Upper lobe of left lung (tissue), 6 donors: ENCODE results near the gene ZNF638. TPM values are rescaled to one million over a fixed set of nuclear protein-coding genes. Genes with fewer than 3 reads are reported as not detected.

Source experiments
- ATAC-seq, 2 donors: fragments of 200-7000 bp; cut with Tn5 transposase; one replicate each; pipeline ENCODE4 v1.9.1; 2022; ENCODE audit warnings: mild to moderate bottlenecking in 2 of 2, moderate library complexity in 2 of 2; ENCODE audit not compliant: low FRiP score in 2 of 2
- DNase-seq, 2 donors: peaks; one replicate each; pipeline ENCODE4 v3.0.0-alpha.2; 2019 to 2020
- H3K27ac ChIP-seq, 4 donors: fragments of 200-600 bp; sonication (generic); one replicate each; pipeline ENCODE4 v1.5.1; 2016 to 2019
- H3K27me3 ChIP-seq, 4 donors: fragments of 200-600 bp; sonication (generic); one replicate each; pipeline ENCODE4 v1.5.1; 2017 to 2019
- H3K36me3 ChIP-seq, 4 donors: fragments of 200-600 bp; sonication (generic); one replicate each; pipeline ENCODE4 v1.5.1; 2016 to 2019
- H3K4me1 ChIP-seq, 4 donors: fragments of 200-600 bp; sonication (generic); one replicate each; pipeline ENCODE4 v1.5.1; 2018 to 2019
- H3K4me3 ChIP-seq, 4 donors: fragments of 200-600 bp; sonication (generic); one replicate each; pipeline ENCODE4 v1.5.1; 2017 to 2019; ENCODE audit warnings: mild to moderate bottlenecking in 2 of 4, moderate library complexity in 1 of 4
- H3K9me3 ChIP-seq, 4 donors: fragments of 200-600 bp; sonication (generic); one replicate each; pipeline ENCODE4 v1.5.1; 2018 to 2019
- CTCF ChIP-seq, 6 experiments: fragments of 450-650 bp in 4 of 6; fragments of 200-600 bp in 2 of 6; sonication (generic) in 2 of 6; IDR thresholded peaks; one replicate each; pipeline ENCODE4 v1.5.1; 2016 to 2019; ENCODE audit warnings: antibody characterized with exemption in 6 of 6
- EP300 ChIP-seq, 4 donors: sonication (generic); formaldehyde crosslinking; IDR thresholded peaks; one replicate each; pipeline ENCODE4 v1.5.1; 2017; ENCODE audit warnings: antibody characterized with exemption in 4 of 4, control low read depth in 2 of 4
- POLR2A ChIP-seq, 4 donors: fragments of 450-650 bp; IDR thresholded peaks; one replicate each; pipeline ENCODE4 v1.5.1; 2016 to 2017; ENCODE audit warnings: antibody characterized with exemption in 4 of 4, mild to moderate bottlenecking in 2 of 4
- POLR2AphosphoS5 ChIP-seq, 2 donors: sonication (generic); formaldehyde crosslinking; IDR thresholded peaks; one replicate each; pipeline ENCODE4 v1.5.1; 2017; ENCODE audit warnings: antibody characterized with exemption in 2 of 2
- WGBS, 2 donors: methylation state at CpG; one replicate each; pipeline ENCODE4 v1.1.5; 2017 to 2018; 5-methylcytosine and 5-hydroxymethylcytosine counted together
- total RNA-seq, 6 donors: library from RNA; depleted of rRNA in 4 of 6; stranded (reverse); fragments of >200 nt in 4 of 6; gene quantifications; one replicate each; pipeline versions ENCODE4 v1.1.0 to v1.2.1, GENCODE V29; 2016 to 2021
- donor health status: DM: no; HTN: no; CAD: no; lungs with moderate emphysema.
- donor health status: DM: no; HTN: yes; CAD: no; lungs with severe emphysema.

Gene ZNF638
- total RNA-seq, 6 donors from 2014 or later = 87.5 to 405 (median 115) TPM

DNA sequence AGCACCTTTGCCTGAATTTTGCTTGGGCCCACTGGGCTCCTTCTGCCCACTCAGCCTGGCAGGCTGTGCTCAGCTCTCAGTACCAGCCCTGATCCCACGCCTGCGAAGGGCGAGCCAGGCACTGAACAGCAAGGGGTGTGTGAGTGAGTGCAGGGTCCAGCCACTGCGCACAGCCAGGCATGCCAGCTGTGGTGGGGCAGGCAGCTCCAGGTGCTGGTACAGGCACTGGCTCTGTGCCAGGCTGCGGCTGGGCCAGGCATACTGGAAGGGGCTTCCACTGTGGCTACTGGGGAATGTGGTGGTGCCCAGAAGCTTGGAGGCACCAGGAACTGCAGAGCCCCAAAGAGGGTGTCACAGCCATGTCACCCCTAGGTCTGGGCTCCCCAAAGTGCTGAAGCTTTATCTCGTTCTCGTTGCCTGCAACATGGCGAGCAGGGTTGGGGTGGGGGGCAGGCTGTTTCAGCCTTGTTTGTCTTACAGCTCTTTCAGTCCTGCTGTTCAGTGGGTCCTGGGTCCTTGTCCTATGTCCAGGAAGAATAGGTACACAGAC is 130.5 kb downstream of the ZNF638 start:
- no peak for ATAC-seq
- H3K9me3 ChIP-seq = no peaks in the 10 kb centered on the region
- no peak overlapping the region for H3K4me3 ChIP-seq
- H3K27ac ChIP-seq = no peak overlapping the region
- DNase-seq = peak in 1 of 2 donors; percentile 61
- no peaks in the 10 kb centered on the region for H3K36me3 ChIP-seq
- TF ChIP-seq CTCF (IDR thresholded peaks at IDR 0.05) (no peak), POLR2A (IDR thresholded peaks at IDR 0.05) (no peak), EP300 (IDR thresholded peaks at IDR 0.05) (no peak), POLR2AphosphoS5 (IDR thresholded peaks at IDR 0.05) (no peak)
- peaks cover 10 to 19% (median 13%) of the 10 kb centered on the region in 4 donors for H3K4me1 ChIP-seq
- H3K27me3 ChIP-seq = no peaks in the 10 kb centered on the region
- 97% methylated on average over 7 of the region's 8 CpGs; no CpG with 5 or more reads in 1 of the 2 donors for WGBS, 2 donors

DNA sequence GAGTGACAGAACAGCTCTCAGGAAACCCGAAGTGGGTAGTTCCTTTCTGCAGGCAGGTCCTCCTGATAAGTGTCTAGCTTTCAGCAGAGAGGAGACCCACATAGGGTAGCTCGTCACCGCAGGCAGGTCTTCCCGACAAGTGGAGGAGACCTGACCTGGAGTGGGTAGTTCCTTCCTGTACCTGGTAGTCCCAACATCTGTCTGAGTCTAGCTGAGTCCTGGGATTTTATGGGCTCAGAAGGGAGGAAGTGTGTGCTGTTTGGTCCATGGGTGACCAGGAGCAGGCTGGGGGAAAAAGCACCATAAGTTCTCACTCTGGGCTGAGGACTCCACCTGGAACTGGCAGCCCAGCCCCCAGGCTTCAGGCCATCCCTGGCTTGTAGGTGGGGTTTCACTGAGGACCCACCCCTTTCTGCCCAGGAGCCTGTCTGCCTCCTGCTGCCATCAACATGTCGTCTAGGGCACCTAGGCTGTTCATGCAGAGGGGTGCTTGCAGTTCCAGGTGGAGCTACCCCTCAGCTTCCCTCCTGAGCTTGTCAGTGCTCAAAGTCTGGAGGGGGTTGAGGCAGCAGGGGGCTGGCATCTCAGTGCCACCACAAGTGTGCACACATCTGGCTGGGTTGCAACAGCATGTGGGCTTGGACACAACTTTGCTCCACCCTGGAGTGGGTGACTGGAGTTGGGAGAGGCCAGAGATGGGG is 131.2 kb downstream of the ZNF638 start:
- no peak overlapping the region for H3K4me3 ChIP-seq
- H3K27ac ChIP-seq = no peak overlapping the region
- peaks cover 13 to 21% (median 13%) of the 10 kb centered on the region in 4 donors for H3K4me1 ChIP-seq
- H3K27me3 ChIP-seq = no peaks in the 10 kb centered on the region
- H3K9me3 ChIP-seq = no peaks in the 10 kb centered on the region
- ATAC-seq (no peak), DNase-seq (no peak)
- 92 to 94% methylated on average over 5 of the region's 5 CpGs for WGBS, 2 donors
- no peaks in the 10 kb centered on the region for H3K36me3 ChIP-seq
- no peak for TF ChIP-seq EP300 (IDR thresholded peaks at IDR 0.05)
- no peak for TF ChIP-seq POLR2A (IDR thresholded peaks at IDR 0.05)
- TF ChIP-seq CTCF (IDR thresholded peaks at IDR 0.05) = no peak
- no peak for TF ChIP-seq POLR2AphosphoS5 (IDR thresholded peaks at IDR 0.05)

GRCh38 chr2:71463342-71463654 is 131.7 kb downstream of the ZNF638 start:
- TF ChIP-seq CTCF (IDR thresholded peaks at IDR 0.05) (no peak), POLR2A (IDR thresholded peaks at IDR 0.05) (no peak), POLR2AphosphoS5 (IDR thresholded peaks at IDR 0.05) (no peak), EP300 (IDR thresholded peaks at IDR 0.05) (no peak)
- DNase-seq (no peak), ATAC-seq (no peak)
- Histone ChIP-seq H3K4me1 (peaks cover 13 to 21% (median 15%) of the 10 kb centered on the region in 4 donors), H3K27me3 (no peaks in the 10 kb centered on the region), H3K36me3 (no peaks in the 10 kb centered on the region), H3K9me3 (no peaks in the 10 kb centered on the region), H3K4me3 (no peak overlapping the region), H3K27ac (no peak overlapping the region)
- WGBS, 2 donors = 90 to 91% methylated on average over 5 to 7 of the region's 7 CpGs

- no peaks in the 10 kb centered on the region for H3K9me3 ChIP-seq
- no peak for DNase-seq
- TF ChIP-seq POLR2A (IDR thresholded peaks at IDR 0.05) (no peak), CTCF (IDR thresholded peaks at IDR 0.05) (no peak), EP300 (IDR thresholded peaks at IDR 0.05) (no peak), POLR2AphosphoS5 (IDR thresholded peaks at IDR 0.05) (no peak)
- no peaks in the 10 kb centered on the region for H3K36me3 ChIP-seq
- H3K27ac ChIP-seq = no peak overlapping the region
- WGBS, 2 donors = 84 to 88% methylated on average over 6 of the region's 6 CpGs
- no peak for ATAC-seq
- no peak overlapping the region for H3K4me3 ChIP-seq
- peaks cover 13 to 24% (median 16%) of the 10 kb centered on the region in 4 donors for H3K4me1 ChIP-seq
- H3K27me3 ChIP-seq = no peaks in the 10 kb centered on the region
Measured at GRCh38 chr2:71464389-71464788, 132.8 kb downstream of the ZNF638 start.

- no peak for DNase-seq
- Histone ChIP-seq H3K27ac (no peak overlapping the region), H3K9me3 (no peaks in the 10 kb centered on the region), H3K4me3 (no peak overlapping the region), H3K36me3 (no peaks in the 10 kb centered on the region), H3K4me1 (peaks cover 13 to 28% (median 20%) of the 10 kb centered on the region in 4 donors), H3K27me3 (no peaks in the 10 kb centered on the region)
- no peak for TF ChIP-seq CTCF (IDR thresholded peaks at IDR 0.05)
- TF ChIP-seq EP300 (IDR thresholded peaks at IDR 0.05) = no peak
- no peak for TF ChIP-seq POLR2A (IDR thresholded peaks at IDR 0.05)
- no peak for TF ChIP-seq POLR2AphosphoS5 (IDR thresholded peaks at IDR 0.05)
- WGBS, 2 donors = 56 to 58% methylated on average over 11 of the region's 11 CpGs
- ATAC-seq = no peak
Measured at GRCh38 chr2:71465356-71465755, 133.8 kb downstream of the ZNF638 start.
